C4-2B (cell line): ENCODE results near the gene OR51G1.

ENCODE experiments used
- CTCF ChIP-seq: fragments of 450-650 bp; conservative IDR thresholded peaks from 2 replicates; pipeline ENCODE4 v1.5.1; 2017; ENCODE audit warnings: mild to moderate bottlenecking
- ZFX ChIP-seq: fragments of 450-650 bp; IDR thresholded peaks from 2 replicates; pipeline ENCODE4 v1.6.1; 2017

DNA sequence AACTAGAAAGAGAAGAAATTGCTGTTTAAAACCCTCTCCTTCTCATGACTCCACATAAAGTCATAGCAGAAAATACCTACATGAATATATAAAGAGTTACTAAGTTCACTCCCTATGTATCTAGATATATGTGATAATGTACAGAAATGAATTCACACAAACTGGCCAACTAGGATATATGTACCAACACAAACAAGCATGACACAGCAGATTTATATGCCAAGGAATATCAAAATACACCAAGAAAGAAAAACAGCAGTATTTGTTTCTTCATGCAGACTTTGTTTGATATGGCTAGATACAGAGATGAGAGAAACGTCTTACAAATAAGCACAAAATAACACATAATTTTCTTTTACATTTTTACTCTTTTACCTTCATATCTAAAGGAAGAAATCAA is 1.8 kb downstream of the OR51G1 start:
- TF ChIP-seq CTCF, result no peak
- TF ChIP-seq ZFX, result no peak
